ENCODE results near the gene GPR158.

GRCh38 chr10:25182636-25183035 lies 7.8 kb downstream of the GPR158 start:
- TF ChIP-seq POLR2A (IDR thresholded peaks at IDR 0.05) (no peak), EP300 (IDR thresholded peaks at IDR 0.05) (no peak)
